GM12878 (cell line): ENCODE data around the gene BIK. TPM values are rescaled to one million over a fixed set of nuclear protein-coding genes. Genes with fewer than 3 reads are reported as not detected.

ENCODE experiments used
- ATAC-seq: fragments of 200-7000 bp; cut with Tn5 transposase; 3 replicates; pipeline ENCODE4 v1.9.1; 2020; ENCODE audit warnings: mild to moderate bottlenecking, moderate library complexity
- BruUV-seq: library from RNA; stranded (reverse); fragments of 400-500 nt; replicated peaks from 2 replicates; lab custom pipeline; 2021; lab: Mats Ljungman, UMichigan
- CTCF ChIA-PET: fragments of 300-600 bp; sonication (Branson Sonifier 250); formaldehyde crosslinking; extraction: SDS; loops from one replicate; lab custom pipeline; 2021; ENCODE audit warnings: inconsistent platforms; lab: Yijun Ruan, JAX
- POLR2A ChIA-PET: fragments of 350-600 bp; formaldehyde crosslinking; extraction: SDS; loops from one replicate; lab custom pipeline; 2021; ENCODE audit warnings: inconsistent platforms; lab: Charles Lee
- RAD21 ChIA-PET: fragments of 300-600 bp; sonication (Branson Sonifier 250); formaldehyde crosslinking; loops from one replicate; lab custom pipeline; 2023; ENCODE audit warnings: antibody characterized with exemption; ENCODE audit not compliant: unreplicated experiment; lab: Charles Lee
- SMC1A ChIA-PET: fragments of 300-600 bp; sonication (Branson Sonifier 250); formaldehyde crosslinking; loops from one replicate; lab custom pipeline; 2023; ENCODE audit not compliant: unreplicated experiment, uncharacterized antibody; lab: Charles Lee
- DNase-seq: peaks from one replicate; pipeline ENCODE4 v3.0.0-alpha.2; 2011; ENCODE audit warnings: low read depth, low spot score
- FAIRE-seq: peaks from 3 replicates; lab custom pipeline; 2011; peaks lifted over from hg19 to GRCh38; lab: Jason Lieb, UNC
- H2AFZ ChIP-seq: 2 replicates; pipeline ENCODE4 v1.6.0; 2011; ENCODE audit warnings: low read depth, low read length, control low read depth; ENCODE audit not compliant: control insufficient read depth
- H3K27ac ChIP-seq: 2 replicates; pipeline ENCODE4 v1.5.1; 2011; ENCODE audit warnings: control low read depth; ENCODE audit not compliant: control insufficient read depth, insufficient read depth
- H3K27me3 ChIP-seq, 2 experiments: replicated peaks in 1 of 2; 2 replicates each; pipeline versions ENCODE4 v1.6.0 to v1.6.1; 2011; ENCODE audit warnings: low read length in 1 of 2; ENCODE audit not compliant: control insufficient read depth in 2 of 2, insufficient read depth in 2 of 2
- H3K36me3 ChIP-seq, 2 experiments: 2 replicates each; pipeline ENCODE4 v1.5.1; 2011; ENCODE audit warnings: low read length in 1 of 2; ENCODE audit not compliant: control insufficient read depth in 2 of 2, insufficient read depth in 2 of 2
- H3K4me1 ChIP-seq: 2 replicates; pipeline ENCODE4 v1.6.1; 2011; ENCODE audit warnings: mild to moderate bottlenecking, low read length, moderate library complexity, mixed read lengths; ENCODE audit not compliant: control insufficient read depth, insufficient read depth
- H3K4me2 ChIP-seq: 2 replicates; pipeline ENCODE4 v1.6.0; 2011; ENCODE audit warnings: control low read depth; ENCODE audit not compliant: control insufficient read depth, insufficient read depth
- H3K4me3 ChIP-seq: fragments of 200-600 bp; sonication (generic); 2 replicates; pipeline ENCODE4 v1.5.1; 2016
- H3K79me2 ChIP-seq: 2 replicates; pipeline ENCODE4 v1.6.0; 2011; ENCODE audit warnings: low read length; ENCODE audit not compliant: control insufficient read depth, insufficient read depth
- H3K9ac ChIP-seq: 2 replicates; pipeline ENCODE4 v1.8.0; 2011; ENCODE audit warnings: low read length, control low read depth, mixed read lengths; ENCODE audit not compliant: control insufficient read depth, insufficient read depth
- H3K9me3 ChIP-seq: replicated peaks from 3 replicates; pipeline ENCODE4 v1.5.1; 2011; ENCODE audit warnings: mild to moderate bottlenecking, low read length; ENCODE audit not compliant: control insufficient read depth, insufficient read depth
- H4K20me1 ChIP-seq: 2 replicates; pipeline ENCODE4 v1.6.0; 2011; ENCODE audit not compliant: control insufficient read depth, insufficient read depth
- ATF7 ChIP-seq: fragments of 450-650 bp; IDR thresholded peaks from 2 replicates; pipeline ENCODE4 v1.6.1; 2016; ENCODE audit warnings: low read depth, mild to moderate bottlenecking
- BCL3 ChIP-seq: IDR thresholded peaks from 2 replicates; pipeline ENCODE4 v1.6.1; 2011; ENCODE audit warnings: borderline replicate concordance, low read depth, mild to moderate bottlenecking, moderate library complexity, low read length; ENCODE audit not compliant: insufficient read depth, poor library complexity, severe bottlenecking
- FOXK2 ChIP-seq: fragments of 450-650 bp; IDR thresholded peaks from 2 replicates; pipeline ENCODE4 v1.6.1; 2017; ENCODE audit warnings: mild to moderate bottlenecking, moderate library complexity
- HDAC2 ChIP-seq: fragments of 200-600 bp; sonication (generic); IDR thresholded peaks from 2 replicates; pipeline ENCODE4 v1.6.1; 2017
- IKZF1 ChIP-seq: fragments of 450-650 bp; conservative IDR thresholded peaks from 2 replicates; pipeline ENCODE4 v1.6.1; 2017; ENCODE audit warnings: antibody characterized with exemption, mild to moderate bottlenecking
- JUNB ChIP-seq: IDR thresholded peaks from 2 replicates; pipeline ENCODE4 v1.6.1; 2016; ENCODE audit warnings: antibody characterized with exemption, mild to moderate bottlenecking
- MEF2A ChIP-seq: IDR thresholded peaks from 2 replicates; pipeline ENCODE4 v1.6.1; 2011; ENCODE audit warnings: low read depth, mild to moderate bottlenecking, low read length, moderate library complexity; ENCODE audit not compliant: insufficient read depth
- MYC ChIP-seq: IDR thresholded peaks from 2 replicates; pipeline ENCODE4 v1.6.1; 2011; ENCODE audit warnings: mild to moderate bottlenecking, low read length, moderate library complexity, inconsistent platforms; ENCODE audit not compliant: insufficient read depth, insufficient replicate concordance, insufficient read length, severe bottlenecking
- NFXL1 ChIP-seq: fragments of 450-650 bp; IDR thresholded peaks from 2 replicates; pipeline ENCODE4 v1.6.1; 2017; ENCODE audit warnings: antibody characterized with exemption, mild to moderate bottlenecking, borderline replicate concordance
- NFYA ChIP-seq: IDR thresholded peaks from 2 replicates; pipeline ENCODE4 v1.6.1; 2011; ENCODE audit warnings: low read depth, mild to moderate bottlenecking, low read length, improper control_type of control experiment, borderline replicate concordance
- NRF1 ChIP-seq: conservative IDR thresholded peaks from 2 replicates; pipeline ENCODE4 v1.6.1; 2011; ENCODE audit warnings: mild to moderate bottlenecking, low read depth, low read length, improper control_type of control experiment
- POLR2A ChIP-seq: IDR thresholded peaks from 2 replicates; pipeline ENCODE4 v1.6.1; 2011; ENCODE audit warnings: low read depth, mild to moderate bottlenecking, low read length
- POLR2AphosphoS2 ChIP-seq: IDR thresholded peaks from 2 replicates; pipeline ENCODE4 v1.6.1; 2011; ENCODE audit warnings: low read depth, mild to moderate bottlenecking, low read length, improper control_type of control experiment, moderate library complexity
- RELB ChIP-seq: fragments of 450-650 bp; IDR thresholded peaks from 2 replicates; pipeline ENCODE4 v1.6.1; 2017; ENCODE audit warnings: low read depth, mild to moderate bottlenecking, moderate library complexity
- RUNX3 ChIP-seq: IDR thresholded peaks from 2 replicates; pipeline ENCODE4 v1.6.1; 2012; ENCODE audit warnings: low read length, inconsistent platforms
- SP1 ChIP-seq: IDR thresholded peaks from one replicate; pipeline ENCODE4 v1.6.1; 2011; ENCODE audit warnings: low read depth, low read length
- SUPT20H ChIP-seq: IDR thresholded peaks from 2 replicates; pipeline ENCODE4 v1.6.1; 2011; ENCODE audit warnings: low read depth, mild to moderate bottlenecking, low read length, moderate library complexity, borderline replicate concordance; ENCODE audit not compliant: control insufficient read depth
- TCF7 ChIP-seq: IDR thresholded peaks from 2 replicates; pipeline ENCODE4 v1.6.1; 2014; ENCODE audit warnings: antibody characterized with exemption, borderline replicate concordance
- ZBTB40 ChIP-seq: fragments of 450-650 bp; IDR thresholded peaks from 2 replicates; pipeline ENCODE4 v1.6.1; 2016; ENCODE audit warnings: mild to moderate bottlenecking, moderate library complexity, borderline replicate concordance
- ZNF217 ChIP-seq: fragments of 450-650 bp; IDR thresholded peaks from 2 replicates; pipeline ENCODE4 v1.6.1; 2017; ENCODE audit warnings: antibody characterized with exemption, mild to moderate bottlenecking
- WGBS: methylation state at CpG from one replicate; pipeline ENCODE4 v1.1.6; 2016; ENCODE audit warnings: low lambda C conversion rate; ENCODE audit not compliant: insufficient replicate concordance, insufficient coverage; ENCODE audit errors: missing lambda C conversion rate; 5-methylcytosine and 5-hydroxymethylcytosine counted together
- in situ Hi-C: fragments of 300-500 bp; cut with MboI; formaldehyde crosslinking; loops from 9 replicates; pipeline ENCODE4 v1.14.3; 2018; ENCODE audit warnings: mixed read lengths
- intact Hi-C: fragments of 100-400 bp; cut with micrococcal nuclease; formaldehyde crosslinking; loops from one replicate; pipeline ENCODE4 v1.14.2; 2022; ENCODE audit not compliant: unreplicated experiment
- polyA plus RNA-seq, 11 experiments: library from polyadenylated mRNA; depleted of rRNA in 4 of 11; unstranded in 6 of 11; stranded (reverse) in 5 of 11; fragments of >200 nt; fragmentation: Nextera tagmentation in 4 of 11; fragmentation: Illumina TruSeq in 1 of 11; extraction: Ambion mirVana in 4 of 11; extraction: Trizol in 1 of 11; gene quantifications; 1 replicate in 1 of 11; 2 replicates in 10 of 11; pipeline versions ENCODE4 v1.2.1 to v1.2.3, GENCODE V29; 2011 to 2016; ENCODE audit warnings: inconsistent platforms in 2 of 11, missing spikeins in 2 of 11, low read depth in 1 of 11
- total RNA-seq, 4 experiments: library from RNA; depleted of rRNA in 3 of 4; stranded (reverse); fragments of >200 nt in 3 of 4; fragmentation: Illumina TruSeq in 1 of 4; extraction: Trizol in 1 of 4; gene quantifications; 2 replicates each; pipeline versions ENCODE4 v1.2.1 to v1.2.3, GENCODE V29; 2013 to 2021

The BIK gene
- total and polyA plus RNA-seq, 10 of the 15 experiments (the other 5 are each of a cell fraction or from before 2014, with no cell fraction given): 0.33 to 9.8 (median 3.9) TPM

GRCh38 chr22:43171607-43172006 lies 61.1 kb downstream of the BIK start:
- in situ Hi-C loops: no loop called here
- no peak for DNase-seq
- ChIA-PET RAD21 (no interaction called here), SMC1A (no interaction called here)
- H3K27ac ChIP-seq: no peak overlapping the region
- intact Hi-C loops: no loop called here
- no peak overlapping the region for H3K9ac ChIP-seq
- no peaks in the 10 kb centered on the region for H3K27me3 ChIP-seq
- H3K36me3 ChIP-seq: peaks cover 2 to 12% of the 10 kb centered on the region in 2 experiments; a peak in 3 of 4 replicates
- H2AFZ ChIP-seq: no peak overlapping the region
- TF ChIP-seq ATF7 (no peak), FOXK2 (no peak), MEF2A (no peak), NRF1 (no peak), MYC (no peak), IKZF1 (no peak), SP1 (no peak), HDAC2 (no peak), ZNF217 (no peak), NFYA (no peak), ZBTB40 (no peak), SUPT20H (no peak), JUNB (no peak), RUNX3 (no peak), NFXL1 (no peak), POLR2AphosphoS2 (no peak), BCL3 (no peak), TCF7 (no peak), RELB (no peak), POLR2A (no peak)
- TF ChIP-seq, all 136 proteins: peak for 0
- Histone ChIP-seq H3K4me3 (no peak overlapping the region), H3K4me2 (no peak overlapping the region), H4K20me1 (no peaks in the 10 kb centered on the region), H3K4me1 (no peaks in the 10 kb centered on the region), H3K79me2 (no peaks in the 10 kb centered on the region), H3K9me3 (no peaks in the 10 kb centered on the region)
- ChIA-PET CTCF (no interaction called here), POLR2A (no interaction called here)
- no peak for ATAC-seq
- no peak for FAIRE-seq
- 82% methylated on average over 11 of the region's 12 CpGs for WGBS
- BruUV-seq: no TSS peak
